ENCODE measurements around the gene ARMCX1. TPM values are rescaled to one million over a fixed set of nuclear protein-coding genes. Genes with fewer than 3 reads are reported as not detected.
"Not testable (repeated sequence)": the region's sequence is repeated elsewhere in the genome, so short reads cannot be mapped to it uniquely, and the experiment has no call there.

Gene ARMCX1
- 0.88 TPM for total RNA-seq

GRCh38 chrX:101550362-101550750, at the start of gene ARMCX1:
Gene ARMCX1 (plus strand): TSS chrX:101550547. CDS start chrX:101552931, 2,384 bp downstream.
- DNase-seq (ENCODE audit: low spot score) (peak; percentile 45), ATAC-seq (peak; percentile 61)

DNA sequence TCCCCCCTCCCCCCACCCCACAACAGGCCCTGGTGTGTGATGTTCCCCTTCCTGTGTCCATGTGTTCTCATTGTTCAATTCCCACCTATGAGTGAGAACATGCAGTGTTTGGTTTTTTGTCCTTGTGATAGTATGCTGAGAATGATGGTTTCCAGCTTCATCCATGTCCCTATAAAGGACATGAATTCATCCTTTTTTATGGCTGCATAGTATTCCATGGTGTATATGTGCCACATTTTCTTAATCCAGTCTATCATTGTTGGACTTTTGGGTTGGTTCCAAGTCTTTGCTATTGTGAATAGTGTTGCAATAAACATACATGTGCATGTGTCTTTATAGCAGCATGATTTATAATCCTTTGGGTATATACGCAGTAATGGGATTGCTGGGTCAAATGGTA, 47.4 kb upstream of the ARMCX1 start:
- not testable (repeated sequence) for DNase-seq (ENCODE audit: low spot score); ATAC-seq

GRCh38 chrX:101507372-101507771, 43.0 kb upstream of the ARMCX1 start:
- DNase-seq (ENCODE audit: low spot score) (no peak), ATAC-seq (no peak)

GRCh38 chrX:101507986-101508385, 42.4 kb upstream of the ARMCX1 start:
- ATAC-seq (no peak), DNase-seq (ENCODE audit: low spot score) (no peak)

- no peak for ATAC-seq
Measured at GRCh38 chrX:101530944-101531343, 19.4 kb upstream of the ARMCX1 start.

DNA sequence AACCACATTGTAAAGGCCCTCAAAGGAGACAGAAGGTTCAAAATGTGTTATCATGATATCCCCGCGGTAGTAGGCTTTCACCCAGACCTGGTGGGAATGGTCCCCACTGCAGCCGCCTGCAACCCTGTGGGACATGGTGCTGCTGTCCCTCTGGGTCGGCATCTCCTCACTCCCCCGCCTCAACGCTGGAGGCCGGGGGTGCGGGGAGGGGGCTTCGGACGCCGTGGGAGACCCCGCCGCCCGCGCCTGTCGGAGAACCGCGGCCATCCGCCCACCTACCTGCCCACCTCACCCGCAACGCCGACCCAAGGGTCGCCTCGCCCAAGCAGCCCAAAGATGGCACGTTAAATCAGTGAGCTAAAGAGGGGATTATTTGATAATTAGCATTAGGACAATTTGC, 11.2 kb upstream of the ARMCX1 start:
- ATAC-seq (no peak), DNase-seq (ENCODE audit: low spot score) (no peak)

More at GRCh38 chrX:101530944-101531343, 19.4 kb upstream of the ARMCX1 start:
- no peak for DNase-seq (ENCODE audit: low spot score)

GRCh38 chrX:101550751-101551379, 518 bp downstream of the ARMCX1 start:
- DNase-seq (ENCODE audit: low spot score) (no peak), ATAC-seq (peak; percentile 30)

GRCh38 chrX:101551380-101551767, 1.0 kb downstream of the ARMCX1 start:
- no peak for ATAC-seq
- no peak for DNase-seq (ENCODE audit: low spot score)

DNA sequence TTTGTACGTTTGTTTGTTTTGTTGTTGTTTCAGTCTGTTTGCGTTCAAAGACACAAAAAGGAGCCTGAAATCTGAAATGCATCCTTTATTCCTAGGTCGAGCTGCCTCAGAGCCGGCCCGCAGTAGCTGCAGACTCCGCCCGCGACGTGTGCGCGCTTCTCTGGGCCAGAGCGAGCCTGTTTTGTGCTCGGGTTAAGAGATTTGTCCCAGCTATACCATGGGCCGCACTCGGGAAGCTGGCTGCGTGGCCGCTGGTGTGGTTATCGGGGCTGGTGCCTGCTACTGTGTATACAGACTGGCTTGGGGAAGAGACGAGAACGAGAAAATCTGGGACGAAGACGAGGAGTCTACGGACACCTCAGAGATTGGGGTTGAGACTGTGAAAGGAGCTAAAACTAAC, 2.4 kb downstream of the ARMCX1 start:
- no peak for DNase-seq (ENCODE audit: low spot score)
- ATAC-seq, result no peak

- ATAC-seq (no peak), DNase-seq (ENCODE audit: low spot score) (no peak)
Measured at GRCh38 chrX:101564651-101565050, 14.3 kb downstream of the ARMCX1 start.

DNA sequence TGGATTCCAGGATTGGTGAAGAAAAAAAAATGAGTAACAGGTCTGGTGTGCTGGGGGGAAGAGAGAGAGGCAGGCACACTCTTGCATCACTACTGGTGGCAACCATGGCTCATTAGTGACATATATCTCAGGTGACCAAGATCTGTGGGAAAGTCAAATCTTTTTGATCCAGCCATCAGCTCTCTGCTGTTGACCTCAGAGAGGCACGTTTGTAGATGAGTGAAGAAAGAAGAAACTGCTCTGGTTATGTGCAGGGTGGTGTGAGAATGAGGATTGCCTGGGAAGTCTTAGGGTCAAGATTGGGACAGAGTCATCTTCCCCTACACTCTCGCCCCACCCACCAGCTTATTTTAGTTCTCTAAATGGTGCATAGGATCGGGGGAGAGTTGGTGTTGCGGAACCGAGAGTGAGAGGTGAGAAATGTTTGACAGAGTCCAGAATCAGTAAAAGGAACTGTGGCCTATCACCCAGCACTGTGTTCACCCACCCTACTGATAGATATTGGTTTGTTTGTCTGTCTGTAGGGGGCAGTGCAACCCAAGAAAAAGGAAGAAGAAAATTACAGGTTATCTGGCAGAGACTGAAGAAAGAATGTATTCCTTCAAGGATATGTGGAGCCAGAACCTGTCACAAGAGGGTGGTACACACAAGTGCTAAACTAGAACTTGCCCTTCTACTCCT, 45.5 kb downstream of the ARMCX1 start:
- DNase-seq (ENCODE audit: low spot score), result no peak
- ATAC-seq, result peak; percentile 82

DNA sequence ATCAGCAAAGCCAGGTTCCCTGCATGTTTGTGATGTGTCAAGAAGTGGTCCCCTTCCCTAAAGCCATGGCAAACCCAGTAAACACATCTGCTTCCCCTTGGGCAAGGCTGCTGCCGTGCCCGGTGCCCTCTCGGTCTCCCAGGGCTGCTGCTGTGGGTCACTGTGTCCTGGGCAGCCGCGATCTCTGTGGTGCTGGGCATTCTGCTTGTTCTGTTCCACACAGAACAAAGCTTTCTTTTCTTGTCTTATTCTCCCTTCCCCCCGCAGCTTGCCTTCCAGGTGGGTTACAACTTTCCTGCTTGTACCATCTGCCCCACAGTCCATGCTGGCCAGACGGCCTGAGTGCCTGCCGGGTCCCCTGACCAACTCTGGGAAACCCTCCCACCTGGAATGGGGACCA, 49.2 kb downstream of the ARMCX1 start:
- not testable (repeated sequence) for ATAC-seq; DNase-seq (ENCODE audit: low spot score)

- DNase-seq (ENCODE audit: low spot score) (no peak), ATAC-seq (no peak)
Measured at GRCh38 chrX:101602077-101602476, 51.7 kb downstream of the ARMCX1 start.

Other genes starting within 250 kb of the ARMCX1 start
- gene TIMM8A, start 201.8 kb upstream of the ARMCX1 start, total RNA-seq, result 18.6 TPM
- 1.3 TPM for gene BTK, start 164.4 kb upstream of the ARMCX1 start, total RNA-seq
- gene RPL36A, start 159.5 kb upstream of the ARMCX1 start, total RNA-seq, result 39.4 TPM
- gene GLA, start 142.6 kb upstream of the ARMCX1 start, total RNA-seq, result 8.2 TPM
- 22.9 TPM for gene HNRNPH2, start 142.3 kb upstream of the ARMCX1 start, total RNA-seq
- gene ARMCX4, start 65.1 kb upstream of the ARMCX1 start, total RNA-seq, result 4.3 TPM
- gene ARMCX6, start 67.5 kb downstream of the ARMCX1 start, total RNA-seq, result 8.8 TPM
- gene ARMCX3, start 72.6 kb downstream of the ARMCX1 start, total RNA-seq, result 21.5 TPM
- 2.3 TPM for gene ARMCX2, start 109.3 kb downstream of the ARMCX1 start, total RNA-seq